HEK293 (cell line): ENCODE results near the gene TBL1XR1.

Experiments used
- MZF1 ChIP-seq: fragments of 450-650 bp; formaldehyde crosslinking; IDR thresholded peaks from 2 replicates; pipeline ENCODE4 v1.5.1; 2017; ENCODE audit warnings: missing biosample characterization, missing genetic modification characterization, borderline replicate concordance
- RBAK ChIP-seq: fragments of 450-650 bp; formaldehyde crosslinking; IDR thresholded peaks from 2 replicates; pipeline ENCODE4 v1.5.1; 2016; ENCODE audit warnings: missing biosample characterization, missing genetic modification characterization
- ZNF121 ChIP-seq: fragments of 450-650 bp; formaldehyde crosslinking; IDR thresholded peaks from 2 replicates; pipeline ENCODE4 v1.5.1; 2016; ENCODE audit warnings: missing biosample characterization, missing genetic modification characterization
- ZNF133 ChIP-seq: fragments of 450-650 bp; formaldehyde crosslinking; IDR thresholded peaks from 2 replicates; pipeline ENCODE4 v1.5.1; 2016; ENCODE audit warnings: missing biosample characterization, missing genetic modification characterization
- ZNF24 ChIP-seq: fragments of 450-650 bp; formaldehyde crosslinking; IDR thresholded peaks from 2 replicates; pipeline ENCODE4 v1.5.1; 2016; ENCODE audit warnings: missing biosample characterization, missing genetic modification characterization
- ZNF311 ChIP-seq: fragments of 450-650 bp; formaldehyde crosslinking; IDR thresholded peaks from 2 replicates; pipeline ENCODE4 v1.5.1; 2017; ENCODE audit warnings: missing biosample characterization, missing genetic modification characterization, borderline replicate concordance
- ZNF549 ChIP-seq: fragments of 450-650 bp; IDR thresholded peaks from 2 replicates; pipeline ENCODE4 v1.5.1; 2018; ENCODE audit warnings: missing biosample characterization, missing genetic modification characterization, mild to moderate bottlenecking, inconsistent platforms, moderate library complexity
- ZNF664 ChIP-seq: fragments of 450-650 bp; formaldehyde crosslinking; IDR thresholded peaks from 2 replicates; pipeline ENCODE4 v1.5.1; 2016; ENCODE audit warnings: missing biosample characterization, missing genetic modification characterization
- TF ChIP-seq, protein P1 (sequence below): fragments of 450-650 bp; formaldehyde crosslinking; IDR thresholded peaks from 2 replicates; pipeline ENCODE4 v1.5.1; 2016; ENCODE audit warnings: missing biosample characterization, missing genetic modification characterization
- TF ChIP-seq, protein P2 (sequence below): fragments of 450-650 bp; formaldehyde crosslinking; IDR thresholded peaks from 2 replicates; pipeline ENCODE4 v1.5.1; 2016; ENCODE audit warnings: missing biosample characterization, missing genetic modification characterization
- TF ChIP-seq, protein P3 (sequence below): fragments of 450-650 bp; formaldehyde crosslinking; IDR thresholded peaks from 2 replicates; pipeline ENCODE4 v1.5.1; 2016; ENCODE audit warnings: missing biosample characterization, missing genetic modification characterization

DNA sequence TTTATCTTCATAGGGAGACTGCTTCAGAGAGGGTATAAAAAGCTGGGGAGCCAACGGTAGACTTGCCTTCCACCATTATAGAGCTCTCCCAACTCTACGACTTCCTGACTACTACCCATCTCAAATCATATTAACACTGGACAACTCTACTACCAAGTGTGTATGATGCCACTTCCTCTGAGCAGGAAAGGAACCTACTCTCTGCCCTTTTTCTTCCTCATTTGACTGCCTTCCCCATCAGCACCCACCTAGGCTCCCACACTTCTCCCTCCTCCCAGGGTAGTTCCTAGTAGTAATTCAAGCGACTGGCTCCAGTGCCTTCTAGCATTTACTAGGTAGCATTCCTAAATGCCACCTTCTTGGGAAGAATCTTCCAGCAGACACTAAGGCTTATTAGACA lies 24.5 kb upstream of the TBL1XR1 start:
- TF ChIP-seq, protein P1, sequence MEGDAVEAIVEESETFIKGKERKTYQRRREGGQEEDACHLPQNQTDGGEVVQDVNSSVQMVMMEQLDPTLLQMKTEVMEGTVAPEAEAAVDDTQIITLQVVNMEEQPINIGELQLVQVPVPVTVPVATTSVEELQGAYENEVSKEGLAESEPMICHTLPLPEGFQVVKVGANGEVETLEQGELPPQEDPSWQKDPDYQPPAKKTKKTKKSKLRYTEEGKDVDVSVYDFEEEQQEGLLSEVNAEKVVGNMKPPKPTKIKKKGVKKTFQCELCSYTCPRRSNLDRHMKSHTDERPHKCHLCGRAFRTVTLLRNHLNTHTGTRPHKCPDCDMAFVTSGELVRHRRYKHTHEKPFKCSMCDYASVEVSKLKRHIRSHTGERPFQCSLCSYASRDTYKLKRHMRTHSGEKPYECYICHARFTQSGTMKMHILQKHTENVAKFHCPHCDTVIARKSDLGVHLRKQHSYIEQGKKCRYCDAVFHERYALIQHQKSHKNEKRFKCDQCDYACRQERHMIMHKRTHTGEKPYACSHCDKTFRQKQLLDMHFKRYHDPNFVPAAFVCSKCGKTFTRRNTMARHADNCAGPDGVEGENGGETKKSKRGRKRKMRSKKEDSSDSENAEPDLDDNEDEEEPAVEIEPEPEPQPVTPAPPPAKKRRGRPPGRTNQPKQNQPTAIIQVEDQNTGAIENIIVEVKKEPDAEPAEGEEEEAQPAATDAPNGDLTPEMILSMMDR (tag by site-specific recombination): no peak
- TF ChIP-seq RBAK (tag by site-specific recombination) (no peak), ZNF311 (no peak), MZF1 (tag by site-specific recombination) (no peak), ZNF121 (tag by site-specific recombination) (no peak), ZNF664 (tag by site-specific recombination) (no peak), ZNF24 (tag by site-specific recombination) (no peak), ZNF549 (tag by site-specific recombination) (no peak), ZNF133 (no peak)
- TF ChIP-seq, protein P2, sequence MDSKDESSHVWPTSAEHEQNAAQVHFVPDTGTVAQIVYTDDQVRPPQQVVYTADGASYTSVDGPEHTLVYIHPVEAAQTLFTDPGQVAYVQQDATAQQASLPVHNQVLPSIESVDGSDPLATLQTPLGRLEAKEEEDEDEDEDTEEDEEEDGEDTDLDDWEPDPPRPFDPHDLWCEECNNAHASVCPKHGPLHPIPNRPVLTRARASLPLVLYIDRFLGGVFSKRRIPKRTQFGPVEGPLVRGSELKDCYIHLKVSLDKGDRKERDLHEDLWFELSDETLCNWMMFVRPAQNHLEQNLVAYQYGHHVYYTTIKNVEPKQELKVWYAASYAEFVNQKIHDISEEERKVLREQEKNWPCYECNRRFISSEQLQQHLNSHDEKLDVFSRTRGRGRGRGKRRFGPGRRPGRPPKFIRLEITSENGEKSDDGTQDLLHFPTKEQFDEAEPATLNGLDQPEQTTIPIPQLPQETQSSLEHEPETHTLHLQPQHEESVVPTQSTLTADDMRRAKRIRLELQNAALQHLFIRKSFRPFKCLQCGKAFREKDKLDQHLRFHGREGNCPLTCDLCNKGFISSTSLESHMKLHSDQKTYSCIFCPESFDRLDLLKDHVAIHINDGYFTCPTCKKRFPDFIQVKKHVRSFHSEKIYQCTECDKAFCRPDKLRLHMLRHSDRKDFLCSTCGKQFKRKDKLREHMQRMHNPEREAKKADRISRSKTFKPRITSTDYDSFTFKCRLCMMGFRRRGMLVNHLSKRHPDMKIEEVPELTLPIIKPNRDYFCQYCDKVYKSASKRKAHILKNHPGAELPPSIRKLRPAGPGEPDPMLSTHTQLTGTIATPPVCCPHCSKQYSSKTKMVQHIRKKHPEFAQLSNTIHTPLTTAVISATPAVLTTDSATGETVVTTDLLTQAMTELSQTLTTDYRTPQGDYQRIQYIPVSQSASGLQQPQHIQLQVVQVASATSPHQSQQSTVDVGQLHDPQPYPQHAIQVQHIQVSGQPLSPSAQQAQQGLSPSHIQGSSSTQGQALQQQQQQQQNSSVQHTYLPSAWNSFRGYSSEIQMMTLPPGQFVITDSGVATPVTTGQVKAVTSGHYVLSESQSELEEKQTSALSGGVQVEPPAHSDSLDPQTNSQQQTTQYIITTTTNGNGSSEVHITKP (tag by site-specific recombination): no peak
- TF ChIP-seq, protein P3, sequence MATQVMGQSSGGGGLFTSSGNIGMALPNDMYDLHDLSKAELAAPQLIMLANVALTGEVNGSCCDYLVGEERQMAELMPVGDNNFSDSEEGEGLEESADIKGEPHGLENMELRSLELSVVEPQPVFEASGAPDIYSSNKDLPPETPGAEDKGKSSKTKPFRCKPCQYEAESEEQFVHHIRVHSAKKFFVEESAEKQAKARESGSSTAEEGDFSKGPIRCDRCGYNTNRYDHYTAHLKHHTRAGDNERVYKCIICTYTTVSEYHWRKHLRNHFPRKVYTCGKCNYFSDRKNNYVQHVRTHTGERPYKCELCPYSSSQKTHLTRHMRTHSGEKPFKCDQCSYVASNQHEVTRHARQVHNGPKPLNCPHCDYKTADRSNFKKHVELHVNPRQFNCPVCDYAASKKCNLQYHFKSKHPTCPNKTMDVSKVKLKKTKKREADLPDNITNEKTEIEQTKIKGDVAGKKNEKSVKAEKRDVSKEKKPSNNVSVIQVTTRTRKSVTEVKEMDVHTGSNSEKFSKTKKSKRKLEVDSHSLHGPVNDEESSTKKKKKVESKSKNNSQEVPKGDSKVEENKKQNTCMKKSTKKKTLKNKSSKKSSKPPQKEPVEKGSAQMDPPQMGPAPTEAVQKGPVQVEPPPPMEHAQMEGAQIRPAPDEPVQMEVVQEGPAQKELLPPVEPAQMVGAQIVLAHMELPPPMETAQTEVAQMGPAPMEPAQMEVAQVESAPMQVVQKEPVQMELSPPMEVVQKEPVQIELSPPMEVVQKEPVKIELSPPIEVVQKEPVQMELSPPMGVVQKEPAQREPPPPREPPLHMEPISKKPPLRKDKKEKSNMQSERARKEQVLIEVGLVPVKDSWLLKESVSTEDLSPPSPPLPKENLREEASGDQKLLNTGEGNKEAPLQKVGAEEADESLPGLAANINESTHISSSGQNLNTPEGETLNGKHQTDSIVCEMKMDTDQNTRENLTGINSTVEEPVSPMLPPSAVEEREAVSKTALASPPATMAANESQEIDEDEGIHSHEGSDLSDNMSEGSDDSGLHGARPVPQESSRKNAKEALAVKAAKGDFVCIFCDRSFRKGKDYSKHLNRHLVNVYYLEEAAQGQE (tag by site-specific recombination): no peak
